ENCODE data around the gene COBL.

Gene COBL

GRCh38 chr7:51306761-51307160 lies 9.8 kb downstream of the COBL start:
- no peak for DNase-seq

GRCh38 chr7:51304729-51305128 lies 11.9 kb downstream of the COBL start:
- no peak for DNase-seq

GRCh38 chr7:51303142-51303525 lies 13.5 kb downstream of the COBL start:
- no peak for DNase-seq

GRCh38 chr7:51301806-51302205 lies 14.8 kb downstream of the COBL start:
- DNase-seq = no peak

- no peak for DNase-seq
Measured at GRCh38 chr7:51300762-51301674, 15.6 kb downstream of the COBL start.

- DNase-seq = no peak
Measured at GRCh38 chr7:51299391-51300133, 17.0 kb downstream of the COBL start.

GRCh38 chr7:51298912-51299311 lies 17.7 kb downstream of the COBL start:
- no peak for DNase-seq

GRCh38 chr7:51297986-51298385 lies 18.6 kb downstream of the COBL start:
- DNase-seq = no peak

- DNase-seq = no peak
Measured at GRCh38 chr7:51295440-51296245, 21.0 kb downstream of the COBL start.

- DNase-seq = no peak
Measured at GRCh38 chr7:51292596-51292995, 24.0 kb downstream of the COBL start.

- no peak for DNase-seq
Measured at GRCh38 chr7:51290702-51291540, 25.7 kb downstream of the COBL start.

- DNase-seq = no peak
Measured at GRCh38 chr7:51290304-51290637, 26.3 kb downstream of the COBL start.

- DNase-seq = no peak
Measured at GRCh38 chr7:51289623-51290303, 26.8 kb downstream of the COBL start.

GRCh38 chr7:51288896-51289622 lies 27.6 kb downstream of the COBL start:
- no peak for DNase-seq

- DNase-seq = no peak
Measured at GRCh38 chr7:51286401-51286800, 30.2 kb downstream of the COBL start.

GRCh38 chr7:51280156-51280555 lies 36.5 kb downstream of the COBL start:
- DNase-seq = no peak

GRCh38 chr7:51279391-51280023 lies 37.1 kb downstream of the COBL start:
- no peak for DNase-seq

GRCh38 chr7:51278797-51279196 lies 37.8 kb downstream of the COBL start:
- DNase-seq = no peak

GRCh38 chr7:51276967-51277366 lies 39.6 kb downstream of the COBL start:
- no peak for DNase-seq

GRCh38 chr7:51276091-51276605 lies 40.5 kb downstream of the COBL start:
- no peak for DNase-seq
